Activated T-cell treated with anti-CD3 and anti-CD28 coated beads, Interleukin-2, amount 50 U/mL, for 4 hours (primary cell): ENCODE data around the gene DTD2. TPM values are rescaled to one million over a fixed set of nuclear protein-coding genes. Genes with fewer than 3 reads are reported as not detected.

Experiments used
- ATAC-seq, 2 donors: fragments of 200-7000 bp; cut with Tn5 transposase; one replicate each; pipeline ENCODE4 v1.10.0; 2021
- DNase-seq: peaks from one replicate; pipeline ENCODE4 v3.0.0-alpha.2; 2020
- H3K27me3 Mint-ChIP-seq: one replicate; pipeline ENCODE4 v1.8.0; 2021; ENCODE audit warnings: low read depth, mixed read lengths
- H3K36me3 Mint-ChIP-seq: one replicate; pipeline ENCODE4 v1.8.0; 2022; ENCODE audit warnings: mixed read lengths; ENCODE audit not compliant: insufficient read depth
- H3K4me1 Mint-ChIP-seq: one replicate; pipeline ENCODE4 v1.8.0; 2021; ENCODE audit warnings: low read depth, mixed read lengths
- H3K4me3 Mint-ChIP-seq: one replicate; pipeline ENCODE4 v1.8.0; 2021; ENCODE audit warnings: mild to moderate bottlenecking, moderate library complexity, mixed read lengths
- H3K9me3 Mint-ChIP-seq: one replicate; pipeline ENCODE4 v1.8.0; 2021; ENCODE audit warnings: mixed read lengths
- total RNA-seq, 3 donors: library from RNA; stranded (reverse); gene quantifications; one replicate each; pipeline ENCODE4 v1.2.1, GENCODE V29; 2021

Gene DTD2
- total RNA-seq, 3 donors from 2014 or later, result 29.0 to 31.8 (median 30.2) TPM

- no peak for DNase-seq
- ATAC-seq, result peak; percentile 65 to 69
- no peaks in the 10 kb centered on the region for H3K27me3 Mint-ChIP-seq
- H3K4me3 Mint-ChIP-seq, result no peak overlapping the region
- peaks cover 15% of the 10 kb centered on the region for H3K36me3 Mint-ChIP-seq
- H3K9me3 Mint-ChIP-seq, result no peaks in the 10 kb centered on the region
- H3K4me1 Mint-ChIP-seq, result peaks cover 2% of the 10 kb centered on the region
These were observed 27.5 kb downstream of the DTD2 start for GRCh38 chr14:31429791-31430190.

- no peak overlapping the region for H3K4me3 Mint-ChIP-seq
- DNase-seq (no peak), ATAC-seq (no peak)
- peaks cover 2% of the 10 kb centered on the region for H3K4me1 Mint-ChIP-seq
- H3K9me3 Mint-ChIP-seq, result no peaks in the 10 kb centered on the region
- H3K36me3 Mint-ChIP-seq, result peaks cover 10% of the 10 kb centered on the region
- no peaks in the 10 kb centered on the region for H3K27me3 Mint-ChIP-seq
These were observed 29.3 kb downstream of the DTD2 start for GRCh38 chr14:31428011-31428410.

- Mint-ChIP-seq H3K27me3 (no peaks in the 10 kb centered on the region), H3K9me3 (no peaks in the 10 kb centered on the region), H3K36me3 (peaks cover 2% of the 10 kb centered on the region), H3K4me1 (peaks cover 4% of the 10 kb centered on the region), H3K4me3 (no peak overlapping the region)
- ATAC-seq (no peak), DNase-seq (no peak)
These were observed 30.6 kb downstream of the DTD2 start for GRCh38 chr14:31426663-31427062.

- Mint-ChIP-seq H3K36me3 (no peaks in the 10 kb centered on the region), H3K27me3 (no peaks in the 10 kb centered on the region), H3K4me3 (no peak overlapping the region), H3K4me1 (peaks cover 11% of the 10 kb centered on the region), H3K9me3 (no peaks in the 10 kb centered on the region)
- ATAC-seq (no peak), DNase-seq (no peak)
These were observed 31.4 kb downstream of the DTD2 start for GRCh38 chr14:31425905-31426304.

- no peaks in the 10 kb centered on the region for H3K9me3 Mint-ChIP-seq
- ATAC-seq (no peak), DNase-seq (no peak)
- H3K4me1 Mint-ChIP-seq, result peaks cover 23% of the 10 kb centered on the region
- no peaks in the 10 kb centered on the region for H3K27me3 Mint-ChIP-seq
- H3K36me3 Mint-ChIP-seq, result no peaks in the 10 kb centered on the region
- peak overlapping the region; percentile 96 for H3K4me3 Mint-ChIP-seq
These were observed 36.1 kb downstream of the DTD2 start for GRCh38 chr14:31421200-31421599.

GRCh38 chr14:31420319-31421111, 36.8 kb downstream of the DTD2 start, which contains the start of gene HEATR5A:
HEATR5A (minus strand) TSS chr14:31420550; CDS start chr14:31402975, 17,575 bp downstream.
- ATAC-seq (peak; percentile 96 to 97), DNase-seq (peak; percentile 91)
- Mint-ChIP-seq H3K4me1 (peaks cover 23% of the 10 kb centered on the region), H3K36me3 (no peaks in the 10 kb centered on the region), H3K27me3 (no peaks in the 10 kb centered on the region), H3K9me3 (no peaks in the 10 kb centered on the region), H3K4me3 (peak within 1 kb of the TSS; percentile 96)

GRCh38 chr14:31419967-31420318, 37.4 kb downstream of the DTD2 start:
- Mint-ChIP-seq H3K27me3 (no peaks in the 10 kb centered on the region), H3K9me3 (no peaks in the 10 kb centered on the region), H3K4me3 (peak overlapping the region; percentile 96), H3K36me3 (no peaks in the 10 kb centered on the region), H3K4me1 (peaks cover 23% of the 10 kb centered on the region)
- peak; percentile 6 to 19 for ATAC-seq
- DNase-seq, result peak; percentile 6

GRCh38 chr14:31419179-31419966, 37.9 kb downstream of the DTD2 start:
- peak overlapping the region; percentile 96 for H3K4me3 Mint-ChIP-seq
- no peaks in the 10 kb centered on the region for H3K9me3 Mint-ChIP-seq
- DNase-seq (no peak), ATAC-seq (no peak)
- H3K4me1 Mint-ChIP-seq, result peaks cover 23% of the 10 kb centered on the region
- no peaks in the 10 kb centered on the region for H3K36me3 Mint-ChIP-seq
- H3K27me3 Mint-ChIP-seq, result no peaks in the 10 kb centered on the region

- Mint-ChIP-seq H3K9me3 (no peaks in the 10 kb centered on the region), H3K36me3 (no peaks in the 10 kb centered on the region), H3K4me1 (peaks cover 29% of the 10 kb centered on the region), H3K27me3 (no peaks in the 10 kb centered on the region), H3K4me3 (peak overlapping the region; percentile 5)
- no peak for DNase-seq
- ATAC-seq, result no peak
These were observed 38.9 kb downstream of the DTD2 start for GRCh38 chr14:31418440-31418839.

- ATAC-seq (no peak), DNase-seq (no peak)
- Mint-ChIP-seq H3K36me3 (no peaks in the 10 kb centered on the region), H3K9me3 (no peaks in the 10 kb centered on the region), H3K4me3 (no peak overlapping the region), H3K27me3 (no peaks in the 10 kb centered on the region), H3K4me1 (peaks cover 17% of the 10 kb centered on the region)
These were observed 43.0 kb downstream of the DTD2 start for GRCh38 chr14:31414190-31414833.

- H3K4me3 Mint-ChIP-seq, result no peak overlapping the region
- H3K4me1 Mint-ChIP-seq, result peaks cover 9% of the 10 kb centered on the region
- ATAC-seq, result no peak
- H3K36me3 Mint-ChIP-seq, result no peaks in the 10 kb centered on the region
- no peaks in the 10 kb centered on the region for H3K9me3 Mint-ChIP-seq
- H3K27me3 Mint-ChIP-seq, result no peaks in the 10 kb centered on the region
- no peak for DNase-seq
These were observed 46.0 kb downstream of the DTD2 start for GRCh38 chr14:31411218-31411727.

GRCh38 chr14:31410048-31410650, 47.2 kb downstream of the DTD2 start:
- Mint-ChIP-seq H3K36me3 (no peaks in the 10 kb centered on the region), H3K4me3 (no peak overlapping the region), H3K9me3 (no peaks in the 10 kb centered on the region), H3K4me1 (peaks cover 9% of the 10 kb centered on the region), H3K27me3 (no peaks in the 10 kb centered on the region)
- DNase-seq (no peak), ATAC-seq (no peak)

GRCh38 chr14:31408421-31408820, 48.9 kb downstream of the DTD2 start:
- ATAC-seq (no peak), DNase-seq (no peak)
- Mint-ChIP-seq H3K4me3 (no peak overlapping the region), H3K27me3 (no peaks in the 10 kb centered on the region), H3K4me1 (peaks cover 3% of the 10 kb centered on the region), H3K9me3 (no peaks in the 10 kb centered on the region), H3K36me3 (no peaks in the 10 kb centered on the region)
